Right lobe of liver (tissue), 4 donors: Measurements from ENCODE around the gene PAN2.

Experiments
- CTCF ChIP-seq, 4 donors: fragments of 200-600 bp in 3 of 4; fragments of 450-650 bp in 1 of 4; IDR thresholded peaks; one replicate each; pipeline versions ENCODE4 v1.5.1 to v1.8.0; 2016 to 2022; ENCODE audit warnings: antibody characterized with exemption in 4 of 4, mild to moderate bottlenecking in 2 of 4
- POLR2A ChIP-seq: fragments of 450-650 bp; IDR thresholded peaks from one replicate; pipeline ENCODE4 v1.6.1; 2017; ENCODE audit warnings: antibody characterized with exemption, mild to moderate bottlenecking
- donor health status: DM: no; HTN: no; CAD: no.
- donor health status: DM: no; HTN: no; CAD: no.
- donor health status: DM: no; HTN: yes; CAD: no.

- TF ChIP-seq CTCF (IDR thresholded peaks at IDR 0.05) (no peak), POLR2A (no peak)
These were observed 42.0 kb upstream of the PAN2 start for GRCh38 chr12:56375598-56376434.
